WTC11 (cell line): Measurements from ENCODE around the gene TAS2R46. TPM values are rescaled to one million over a fixed set of nuclear protein-coding genes. Genes with fewer than 3 reads are reported as not detected.
"Not testable (repeated sequence)": the region's sequence is repeated elsewhere in the genome, so short reads cannot be mapped to it uniquely, and the experiment has no call there.

Experiments used
- ATAC-seq: fragments of 200-7000 bp; cut with Tn5 transposase; 2 replicates; pipeline ENCODE4 v1.10.0; 2021; ENCODE audit warnings: mild to moderate bottlenecking, moderate library complexity
- CTCF ChIA-PET: fragments of 300-600 bp; sonication (Branson Sonifier 250); formaldehyde crosslinking; loops from one replicate; lab custom pipeline; 2021; ENCODE audit warnings: antibody characterized with exemption; lab: Charles Lee
- POLR2A ChIA-PET: fragments of 350-600 bp; sonication (Branson Sonifier 250); formaldehyde crosslinking; loops from one replicate; lab custom pipeline; 2021; ENCODE audit warnings: antibody characterized with exemption; lab: Charles Lee
- DNase-seq: peaks from one replicate; pipeline ENCODE4 v3.0.0; 2021; ENCODE audit warnings: low spot score
- H3K27ac Mint-ChIP-seq: 2 replicates; pipeline ENCODE4 v1.8.0; 2021; ENCODE audit warnings: mixed read lengths
- H3K27me3 Mint-ChIP-seq: 2 replicates; pipeline ENCODE4 v1.8.0; 2021; ENCODE audit warnings: low read depth, mild to moderate bottlenecking, moderate library complexity, mixed read lengths
- H3K36me3 Mint-ChIP-seq: 2 replicates; pipeline ENCODE4 v1.8.0; 2021; ENCODE audit warnings: mixed read lengths
- H3K4me1 Mint-ChIP-seq: 2 replicates; pipeline ENCODE4 v1.8.0; 2022; ENCODE audit warnings: mixed read lengths
- H3K4me3 Mint-ChIP-seq: 2 replicates; pipeline ENCODE4 v1.8.0; 2021; ENCODE audit warnings: mild to moderate bottlenecking, moderate library complexity, mixed read lengths
- H3K9me3 Mint-ChIP-seq: 2 replicates; pipeline ENCODE4 v1.8.0; 2021; ENCODE audit warnings: mixed read lengths
- ERG ChIP-seq: fragments of 250-450 bp; sonication (Bioruptor Pico); IDR thresholded peaks from 2 replicates; pipeline ENCODE4 v1.8.0; 2021; ENCODE audit warnings: mild to moderate bottlenecking
- FOXP1 ChIP-seq: sonication (generic); formaldehyde crosslinking; IDR thresholded peaks from 2 replicates; pipeline ENCODE4 v1.8.0; 2022; ENCODE audit warnings: missing genetic modification reagents, mild to moderate bottlenecking, moderate library complexity, borderline replicate concordance
- JAZF1 ChIP-seq: fragments of 250-450 bp; sonication (Bioruptor Pico); IDR thresholded peaks from 2 replicates; pipeline ENCODE4 v1.9.0; 2021; ENCODE audit warnings: moderate library complexity, mild to moderate bottlenecking, inconsistent platforms
- KAT7 ChIP-seq: sonication (generic); formaldehyde crosslinking; IDR thresholded peaks from 2 replicates; pipeline ENCODE4 v1.8.1; 2023; ENCODE audit warnings: missing genetic modification reagents, mild to moderate bottlenecking, borderline replicate concordance
- MXD4 ChIP-seq: fragments of 250-450 bp; sonication (Bioruptor Pico); IDR thresholded peaks from 2 replicates; pipeline ENCODE4 v1.8.0; 2021; ENCODE audit warnings: mild to moderate bottlenecking, moderate library complexity, borderline replicate concordance
- NFATC4 ChIP-seq: fragments of 250-450 bp; sonication (Bioruptor Pico); IDR thresholded peaks from 2 replicates; pipeline ENCODE4 v1.9.0; 2021; ENCODE audit warnings: mild to moderate bottlenecking
- NR2C2 ChIP-seq: sonication (generic); formaldehyde crosslinking; IDR thresholded peaks from 2 replicates; pipeline ENCODE4 v1.8.0; 2022; ENCODE audit warnings: mild to moderate bottlenecking, missing genetic modification reagents
- NR3C1 ChIP-seq: sonication (generic); formaldehyde crosslinking; conservative IDR thresholded peaks from 2 replicates; pipeline ENCODE4 v1.8.1; 2023; ENCODE audit warnings: low read depth, mild to moderate bottlenecking, missing genetic modification reagents
- OVOL2 ChIP-seq: fragments of 250-450 bp; sonication (Bioruptor Pico); IDR thresholded peaks from 2 replicates; pipeline ENCODE4 v1.9.0; 2021; ENCODE audit warnings: mild to moderate bottlenecking, borderline replicate concordance
- RELA ChIP-seq: sonication (generic); formaldehyde crosslinking; IDR thresholded peaks from 2 replicates; pipeline ENCODE4 v1.8.1; 2022; ENCODE audit warnings: missing genetic modification reagents, mild to moderate bottlenecking, borderline replicate concordance
- SMAD4 ChIP-seq: sonication (generic); formaldehyde crosslinking; IDR thresholded peaks from 2 replicates; pipeline ENCODE4 v1.8.0; 2022; ENCODE audit warnings: mild to moderate bottlenecking, missing genetic modification reagents
- SP1 ChIP-seq: sonication (generic); formaldehyde crosslinking; conservative IDR thresholded peaks from 2 replicates; pipeline ENCODE4 v1.8.1; 2022; ENCODE audit warnings: missing genetic modification reagents
- TEAD4 ChIP-seq: sonication (generic); formaldehyde crosslinking; IDR thresholded peaks from 2 replicates; pipeline ENCODE4 v1.8.0; 2022; ENCODE audit warnings: mild to moderate bottlenecking, missing genetic modification reagents
- TP53 ChIP-seq: sonication (generic); formaldehyde crosslinking; IDR thresholded peaks from 2 replicates; pipeline ENCODE4 v1.8.1; 2023; ENCODE audit warnings: mild to moderate bottlenecking, missing genetic modification reagents
- ZNF232 ChIP-seq: sonication (generic); formaldehyde crosslinking; IDR thresholded peaks from 2 replicates; pipeline ENCODE4 v1.8.0; 2022; ENCODE audit warnings: mild to moderate bottlenecking, missing genetic modification reagents
- ZNF317 ChIP-seq: sonication (generic); formaldehyde crosslinking; IDR thresholded peaks from 2 replicates; pipeline ENCODE4 v1.8.1; 2023; ENCODE audit warnings: low read depth, mild to moderate bottlenecking, moderate library complexity, missing genetic modification reagents, borderline replicate concordance
- ZNF416 ChIP-seq: fragments of 250-450 bp; sonication (Bioruptor Pico); IDR thresholded peaks from 2 replicates; pipeline ENCODE4 v1.9.0; 2021; ENCODE audit warnings: mild to moderate bottlenecking, inconsistent platforms
- ZNF671 ChIP-seq: fragments of 250-450 bp; sonication (Bioruptor Pico); IDR thresholded peaks from 2 replicates; pipeline ENCODE4 v1.8.0; 2021; ENCODE audit warnings: mild to moderate bottlenecking
- total RNA-seq: library from RNA; stranded (reverse); gene quantifications from 3 replicates; pipeline ENCODE4 v1.2.3, GENCODE V29; 2021
- TF ChIP-seq, protein P1 (sequence below): fragments of 250-450 bp; sonication (Bioruptor Pico); IDR thresholded peaks from 2 replicates; pipeline ENCODE4 v1.9.0; 2021; ENCODE audit warnings: mild to moderate bottlenecking
- TF ChIP-seq, protein P2 (sequence below): fragments of 250-450 bp; sonication (Bioruptor Pico); IDR thresholded peaks from 2 replicates; pipeline ENCODE4 v1.9.0; 2021; ENCODE audit warnings: mild to moderate bottlenecking
- TF ChIP-seq, protein P3 (sequence below): sonication (generic); formaldehyde crosslinking; IDR thresholded peaks from 2 replicates; pipeline ENCODE4 v1.8.0; 2022; ENCODE audit warnings: mild to moderate bottlenecking, missing genetic modification reagents

TAS2R46 gene
- total RNA-seq, 1 experiment from 2014 or later, result 0.44 TPM

GRCh38 chr12:11040162-11040561 lies 21.9 kb downstream of the TAS2R46 start:
- Mint-ChIP-seq H3K4me1 (no peaks in the 10 kb centered on the region), H3K9me3 (peaks cover 22% of the 10 kb centered on the region), H3K4me3 (no peak overlapping the region)
- ATAC-seq, result no peak
- CTCF ChIA-PET, result no interaction called here
- no peak for TF ChIP-seq ZNF416 (CRISPR knock-in tag)
- TF ChIP-seq OVOL2 (CRISPR knock-in tag), result no peak
- TF ChIP-seq MXD4 (CRISPR knock-in tag), result no peak
- no peak for TF ChIP-seq NFATC4 (CRISPR knock-in tag)
- no peak for TF ChIP-seq TEAD4 (CRISPR knock-in tag)
- TF ChIP-seq ZNF232 (CRISPR knock-in tag), result no peak
- TF ChIP-seq, protein P1, sequence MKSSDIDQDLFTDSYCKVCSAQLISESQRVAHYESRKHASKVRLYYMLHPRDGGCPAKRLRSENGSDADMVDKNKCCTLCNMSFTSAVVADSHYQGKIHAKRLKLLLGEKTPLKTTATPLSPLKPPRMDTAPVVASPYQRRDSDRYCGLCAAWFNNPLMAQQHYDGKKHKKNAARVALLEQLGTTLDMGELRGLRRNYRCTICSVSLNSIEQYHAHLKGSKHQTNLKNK (CRISPR knock-in tag), result no peak
- no peak for TF ChIP-seq SP1
- TF ChIP-seq, all 79 proteins: peak for 0
- Mint-ChIP-seq H3K36me3 (peaks cover 36% of the 10 kb centered on the region), H3K27ac (no peak overlapping the region), H3K27me3 (no peaks in the 10 kb centered on the region)
- POLR2A ChIA-PET, result no interaction called here
- DNase-seq, result no peak

DNA sequence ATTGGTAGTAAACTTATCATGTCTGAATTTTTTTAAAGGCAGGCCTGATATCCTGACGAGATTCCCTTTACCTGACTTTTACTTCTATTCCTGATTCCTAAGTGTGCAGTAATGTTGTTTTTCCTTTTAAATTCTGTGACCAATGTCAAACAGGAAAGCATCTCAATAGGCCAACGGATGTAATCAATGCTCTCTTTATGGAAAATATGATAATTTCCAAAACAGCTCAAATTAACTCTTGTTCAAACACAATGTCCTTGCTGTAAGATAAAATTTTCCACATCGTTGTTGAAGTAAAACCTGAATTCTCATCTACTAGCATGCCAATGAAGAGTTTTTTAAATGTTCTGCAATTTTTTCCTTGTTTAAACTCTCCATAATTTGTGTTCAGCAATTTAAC lies 22.9 kb downstream of the TAS2R46 start:
- no peaks in the 10 kb centered on the region for H3K27me3 Mint-ChIP-seq

DNA sequence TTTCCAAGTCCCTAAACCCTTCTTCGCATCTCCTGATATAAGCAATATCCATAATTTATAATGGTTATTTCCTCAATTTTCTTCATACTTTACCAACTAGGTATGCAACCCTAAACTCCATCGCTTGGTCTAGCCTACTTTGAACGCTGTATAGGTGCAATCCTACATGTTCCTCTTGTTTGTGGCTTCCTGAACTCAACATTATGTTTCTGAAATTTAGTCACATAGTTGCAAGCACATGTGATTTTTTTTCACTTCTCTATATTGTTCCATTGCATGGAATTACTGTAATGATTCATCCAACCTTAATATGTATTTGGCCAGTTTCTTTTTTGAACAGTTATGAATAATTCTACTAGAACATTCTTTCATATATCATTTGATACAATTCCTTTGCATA lies 28.1 kb downstream of the TAS2R46 start:
- DNase-seq, POLR2A ChIA-PET, CTCF ChIA-PET, H3K27me3 Mint-ChIP-seq, H3K4me1 Mint-ChIP-seq, ATAC-seq, H3K27ac Mint-ChIP-seq, H3K4me3 Mint-ChIP-seq: not testable (repeated sequence)
- H3K36me3 Mint-ChIP-seq, result peaks cover 21% of the 10 kb centered on the region
- H3K9me3 Mint-ChIP-seq, result peaks cover 18% of the 10 kb centered on the region

More for the DNA sequence above, 22.9 kb downstream of the TAS2R46 start:
- Mint-ChIP-seq H3K4me3 (no peak overlapping the region), H3K27ac (no peak overlapping the region)
- TF ChIP-seq KAT7 (CRISPR knock-in tag) (no peak), ZNF671 (CRISPR knock-in tag) (no peak), NR3C1 (CRISPR knock-in tag) (no peak), SMAD4 (CRISPR knock-in tag) (no peak), ZNF416 (CRISPR knock-in tag) (no peak), JAZF1 (CRISPR knock-in tag) (no peak), RELA (CRISPR knock-in tag) (no peak), NR2C2 (CRISPR knock-in tag) (no peak), FOXP1 (no peak), ERG (CRISPR knock-in tag) (no peak), ZNF317 (CRISPR knock-in tag) (no peak), TP53 (CRISPR knock-in tag) (no peak)
- TF ChIP-seq, protein P2, sequence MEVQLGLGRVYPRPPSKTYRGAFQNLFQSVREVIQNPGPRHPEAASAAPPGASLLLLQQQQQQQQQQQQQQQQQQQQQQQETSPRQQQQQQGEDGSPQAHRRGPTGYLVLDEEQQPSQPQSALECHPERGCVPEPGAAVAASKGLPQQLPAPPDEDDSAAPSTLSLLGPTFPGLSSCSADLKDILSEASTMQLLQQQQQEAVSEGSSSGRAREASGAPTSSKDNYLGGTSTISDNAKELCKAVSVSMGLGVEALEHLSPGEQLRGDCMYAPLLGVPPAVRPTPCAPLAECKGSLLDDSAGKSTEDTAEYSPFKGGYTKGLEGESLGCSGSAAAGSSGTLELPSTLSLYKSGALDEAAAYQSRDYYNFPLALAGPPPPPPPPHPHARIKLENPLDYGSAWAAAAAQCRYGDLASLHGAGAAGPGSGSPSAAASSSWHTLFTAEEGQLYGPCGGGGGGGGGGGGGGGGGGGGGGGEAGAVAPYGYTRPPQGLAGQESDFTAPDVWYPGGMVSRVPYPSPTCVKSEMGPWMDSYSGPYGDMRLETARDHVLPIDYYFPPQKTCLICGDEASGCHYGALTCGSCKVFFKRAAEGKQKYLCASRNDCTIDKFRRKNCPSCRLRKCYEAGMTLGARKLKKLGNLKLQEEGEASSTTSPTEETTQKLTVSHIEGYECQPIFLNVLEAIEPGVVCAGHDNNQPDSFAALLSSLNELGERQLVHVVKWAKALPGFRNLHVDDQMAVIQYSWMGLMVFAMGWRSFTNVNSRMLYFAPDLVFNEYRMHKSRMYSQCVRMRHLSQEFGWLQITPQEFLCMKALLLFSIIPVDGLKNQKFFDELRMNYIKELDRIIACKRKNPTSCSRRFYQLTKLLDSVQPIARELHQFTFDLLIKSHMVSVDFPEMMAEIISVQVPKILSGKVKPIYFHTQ (CRISPR knock-in tag), result no peak
- TF ChIP-seq, protein P3, sequence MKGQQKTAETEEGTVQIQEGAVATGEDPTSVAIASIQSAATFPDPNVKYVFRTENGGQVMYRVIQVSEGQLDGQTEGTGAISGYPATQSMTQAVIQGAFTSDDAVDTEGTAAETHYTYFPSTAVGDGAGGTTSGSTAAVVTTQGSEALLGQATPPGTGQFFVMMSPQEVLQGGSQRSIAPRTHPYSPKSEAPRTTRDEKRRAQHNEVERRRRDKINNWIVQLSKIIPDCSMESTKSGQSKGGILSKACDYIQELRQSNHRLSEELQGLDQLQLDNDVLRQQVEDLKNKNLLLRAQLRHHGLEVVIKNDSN (CRISPR knock-in tag), result no peak
- TF ChIP-seq, all 79 proteins: peak for 0
- no peak for DNase-seq
- Mint-ChIP-seq H3K4me1 (no peaks in the 10 kb centered on the region), H3K9me3 (peaks cover 22% of the 10 kb centered on the region), H3K36me3 (peaks cover 26% of the 10 kb centered on the region)
- ChIA-PET POLR2A (no interaction called here), CTCF (no interaction called here)
- no peak for ATAC-seq
